C4-2B (cell line): ENCODE measurements around the gene SLC25A11.

ENCODE experiments used
- H3K27ac ChIP-seq: fragments of 450-650 bp; 2 replicates; pipeline ENCODE4 v1.5.1; 2017
- CTCF ChIP-seq: fragments of 450-650 bp; conservative IDR thresholded peaks from 2 replicates; pipeline ENCODE4 v1.5.1; 2017; ENCODE audit warnings: mild to moderate bottlenecking
- ZFX ChIP-seq: fragments of 450-650 bp; IDR thresholded peaks from 2 replicates; pipeline ENCODE4 v1.6.1; 2017

Gene SLC25A11

GRCh38 chr17:4978726-4979125 is 38.9 kb upstream of the SLC25A11 start:
- TF ChIP-seq ZFX = no peak
- TF ChIP-seq CTCF = no peak
- no peak overlapping the region for H3K27ac ChIP-seq

GRCh38 chr17:4974115-4974670 is 34.3 kb upstream of the SLC25A11 start:
- no peak overlapping the region for H3K27ac ChIP-seq
- no peak for TF ChIP-seq ZFX
- no peak for TF ChIP-seq CTCF

GRCh38 chr17:4973256-4974114 is 33.6 kb upstream of the SLC25A11 start:
- H3K27ac ChIP-seq = no peak overlapping the region

GRCh38 chr17:4972752-4973151 is 32.9 kb upstream of the SLC25A11 start:
- H3K27ac ChIP-seq = no peak overlapping the region
- TF ChIP-seq CTCF (no peak), ZFX (no peak)

More at GRCh38 chr17:4973256-4974114, 33.6 kb upstream of the SLC25A11 start:
- TF ChIP-seq CTCF (no peak), ZFX (no peak)

- H3K27ac ChIP-seq = no peak overlapping the region
- TF ChIP-seq ZFX (no peak), CTCF (no peak)
These were observed 32.5 kb upstream of the SLC25A11 start for GRCh38 chr17:4972322-4972721.

GRCh38 chr17:4971826-4972225 is 32.0 kb upstream of the SLC25A11 start:
- H3K27ac ChIP-seq = no peak overlapping the region
- TF ChIP-seq CTCF = no peak

- no peak overlapping the region for H3K27ac ChIP-seq
- no peak for TF ChIP-seq CTCF
- TF ChIP-seq ZFX = no peak
These were observed 30.4 kb upstream of the SLC25A11 start for GRCh38 chr17:4970273-4970672.
